H1 (cell line): Measurements from ENCODE around the gene MRPS34.

Source experiments
- BACH1 ChIP-seq: IDR thresholded peaks from 2 replicates; pipeline ENCODE4 v1.6.1; 2012; ENCODE audit warnings: low read length, improper control_type of control experiment
- CBX5 ChIP-seq: fragments of 300-800, 300-1000 bp; sonication (generic); IDR thresholded peaks from 2 replicates; pipeline ENCODE4 v1.7.1; 2016; ENCODE audit warnings: antibody characterized with exemption, low read length, low read depth
- CREB1 ChIP-seq: IDR thresholded peaks from 2 replicates; pipeline ENCODE4 v1.6.1; 2012; ENCODE audit warnings: inconsistent platforms
- CTCF ChIP-seq, 3 experiments: IDR thresholded peaks; 1 replicate in 2 of 3; 2 replicates in 1 of 3; pipeline versions ENCODE4 v1.5.1 to v1.6.1; 2011; ENCODE audit warnings: low read length in 3 of 3, mild to moderate bottlenecking in 3 of 3, inconsistent platforms in 2 of 3, low read depth in 1 of 3, moderate library complexity in 1 of 3; ENCODE audit not compliant: insufficient read depth in 1 of 3; ENCODE audit errors: control extremely low read depth in 1 of 3
- EZH2 ChIP-seq: fragments of 200-600 bp; sonication (generic); IDR thresholded peaks from 2 replicates; pipeline ENCODE4 v1.7.1; 2012; ENCODE audit warnings: low read depth, mild to moderate bottlenecking, moderate library complexity, low read length, inconsistent platforms; ENCODE audit not compliant: severe bottlenecking
- GABPA ChIP-seq: IDR thresholded peaks from 2 replicates; pipeline ENCODE4 v1.6.1; 2011; ENCODE audit warnings: mild to moderate bottlenecking, low read length, moderate library complexity, borderline replicate concordance; ENCODE audit not compliant: insufficient read depth
- JUND ChIP-seq: IDR thresholded peaks from 2 replicates; pipeline ENCODE4 v1.6.1; 2011; ENCODE audit warnings: mild to moderate bottlenecking, improper control_type of control experiment, low read length
- MAFK ChIP-seq: IDR thresholded peaks from 2 replicates; pipeline ENCODE4 v1.6.1; 2012; ENCODE audit warnings: low read depth, mild to moderate bottlenecking, improper control_type of control experiment, low read length
- NRF1 ChIP-seq: IDR thresholded peaks from 2 replicates; pipeline ENCODE4 v1.6.1; 2011; ENCODE audit warnings: mild to moderate bottlenecking, low read depth, low read length, improper control_type of control experiment
- POLR2AphosphoS5 ChIP-seq: IDR thresholded peaks from 2 replicates; pipeline ENCODE4 v1.6.1; 2011; ENCODE audit warnings: low read depth, low read length
- SP2 ChIP-seq: IDR thresholded peaks from 2 replicates; pipeline ENCODE4 v1.6.1; 2012; ENCODE audit warnings: mild to moderate bottlenecking, low read length, inconsistent platforms
- TAF1 ChIP-seq: IDR thresholded peaks from 2 replicates; pipeline ENCODE4 v1.6.1; 2011; ENCODE audit warnings: mild to moderate bottlenecking, low read depth, low read length
- TCF12 ChIP-seq: IDR thresholded peaks from 2 replicates; pipeline ENCODE4 v1.6.1; 2011; ENCODE audit warnings: low read depth, mild to moderate bottlenecking, low read length

DNA sequence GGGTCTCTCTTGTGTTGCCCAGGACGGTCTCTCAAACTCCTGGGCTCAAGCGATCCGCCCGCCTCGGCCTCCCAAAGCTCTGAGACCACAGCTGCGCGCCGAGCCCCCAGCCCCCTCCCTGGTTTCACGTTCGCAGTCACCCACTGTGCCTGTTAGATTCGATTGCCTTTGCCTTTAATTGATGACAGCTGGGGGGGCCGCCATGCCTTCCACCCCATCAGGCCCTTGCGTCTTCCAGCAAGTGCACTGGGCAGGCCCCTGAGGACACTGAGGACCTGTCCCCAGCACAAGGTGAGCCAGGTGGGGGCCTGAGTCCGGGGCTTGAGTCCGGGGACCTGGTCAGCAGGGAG lies 17.3 kb upstream of the MRPS34 start:
- TF ChIP-seq NRF1 (no peak), CTCF (IDR thresholded peaks at IDR 0.05; ENCODE audit: control extremely low read depth in 1 of 3, insufficient read depth in 1 of 3, low read depth in 1 of 3, low read length in 3 of 3) (no peak), CREB1 (no peak), MAFK (no peak), SP2 (no peak), EZH2 (no peak), GABPA (no peak), CBX5 (no peak), TCF12 (no peak), POLR2AphosphoS5 (no peak), JUND (no peak), BACH1 (no peak), TAF1 (no peak)
